ENCODE results near the gene TYMP. TPM values are rescaled to one million over a fixed set of nuclear protein-coding genes. Genes with fewer than 3 reads are reported as not detected.

TYMP gene
- total and polyA plus RNA-seq, 8 donors: 14.3 to 162 (median 70.2) TPM

- 2 to 3% (median 2%) methylated on average over 9 to 67 of the region's 70 CpGs for WGBS, 5 donors
- H3K36me3 ChIP-seq: no peaks in the 10 kb centered on the region
- H3K27ac ChIP-seq: peak within 1 kb of the TSS in 4 of 5 donors; percentile 30 to 74 (median 67)
- intact Hi-C loops (cut with DNase I; ENCODE audit: low total_unique reads): no loop called here
- no peaks in the 10 kb centered on the region for H3K9me3 ChIP-seq
- H3K4me3 ChIP-seq: peak within 1 kb of the TSS; percentile 46 to 63 (median 56)
- TF ChIP-seq CTCF (IDR thresholded peaks at IDR 0.05): no peak
- no peak for TF ChIP-seq POLR2A (IDR thresholded peaks at IDR 0.05)
- no peak for TF ChIP-seq POLR2AphosphoS5 (IDR thresholded peaks at IDR 0.05)
- TF ChIP-seq EP300 (IDR thresholded peaks at IDR 0.05): no peak
- DNase-seq: peak; percentile 62 to 79
- peaks cover 24 to 51% (median 46%) of the 10 kb centered on the region in 4 donors for H3K4me1 ChIP-seq
- H3K27me3 ChIP-seq: peaks cover 7 to 73% (median 29%) of the 10 kb centered on the region in 3 donors
Measured at GRCh38 chr22:50481440-50482106, 48.2 kb downstream of the TYMP start, which contains the start of gene ADM2. Gene ADM2 (plus strand): TSS chr22:50481543. CDS start chr22:50481848, 305 bp downstream.

GRCh38 chr22:50481045-50481439 lies 48.8 kb downstream of the TYMP start:
- H3K27me3 ChIP-seq: peaks cover 7 to 71% (median 29%) of the 10 kb centered on the region in 3 donors
- 0 to 6% (median 4%) methylated on average over 1 to 45 of the region's 45 CpGs for WGBS, 5 donors
- no peak for TF ChIP-seq POLR2AphosphoS5 (IDR thresholded peaks at IDR 0.05)
- no peak for TF ChIP-seq EP300 (IDR thresholded peaks at IDR 0.05)
- no peak for TF ChIP-seq CTCF (IDR thresholded peaks at IDR 0.05)
- no peak for TF ChIP-seq POLR2A (IDR thresholded peaks at IDR 0.05)
- peaks cover 24 to 51% (median 46%) of the 10 kb centered on the region in 4 donors for H3K4me1 ChIP-seq
- peak overlapping the region; percentile 46 to 63 (median 56) for H3K4me3 ChIP-seq
- H3K36me3 ChIP-seq: no peaks in the 10 kb centered on the region
- intact Hi-C loops (cut with DNase I; ENCODE audit: low total_unique reads): no loop called here
- H3K27ac ChIP-seq: peak overlapping the region in 3 of 5 donors; percentile 30 to 74 (median 66)
- no peaks in the 10 kb centered on the region for H3K9me3 ChIP-seq
- DNase-seq: no peak

- no peaks in the 10 kb centered on the region for H3K36me3 ChIP-seq
- no peak overlapping the region for H3K27ac ChIP-seq
- no peak overlapping the region for H3K4me3 ChIP-seq
- peaks cover 7 to 63% (median 29%) of the 10 kb centered on the region in 3 donors for H3K27me3 ChIP-seq
- TF ChIP-seq POLR2AphosphoS5 (IDR thresholded peaks at IDR 0.05) (no peak), CTCF (IDR thresholded peaks at IDR 0.05) (no peak), POLR2A (IDR thresholded peaks at IDR 0.05) (no peak)
- no peak for DNase-seq
- H3K4me1 ChIP-seq: peaks cover 28 to 47% (median 44%) of the 10 kb centered on the region in 4 donors
- intact Hi-C loops (cut with DNase I; ENCODE audit: low total_unique reads): no loop called here
- no peaks in the 10 kb centered on the region for H3K9me3 ChIP-seq
- 53 to 71% (median 58%) methylated on average over 11 of the region's 11 CpGs for WGBS, 5 donors
Measured at GRCh38 chr22:50479721-50480120, 50.1 kb downstream of the TYMP start.

GRCh38 chr22:50477923-50478322 lies 51.9 kb downstream of the TYMP start:
- Histone ChIP-seq H3K27ac (no peak overlapping the region), H3K4me3 (no peak overlapping the region), H3K27me3 (peaks cover 7 to 45% (median 28%) of the 10 kb centered on the region in 3 donors), H3K4me1 (peaks cover 30 to 44% (median 41%) of the 10 kb centered on the region in 4 donors), H3K36me3 (no peaks in the 10 kb centered on the region), H3K9me3 (no peaks in the 10 kb centered on the region)
- TF ChIP-seq POLR2A (IDR thresholded peaks at IDR 0.05) (no peak), CTCF (IDR thresholded peaks at IDR 0.05) (no peak), POLR2AphosphoS5 (IDR thresholded peaks at IDR 0.05) (no peak), EP300 (IDR thresholded peaks at IDR 0.05) (no peak)
- DNase-seq: no peak
- WGBS, 5 donors: 91 to 97% (median 95%) methylated on average over 8 to 12 of the region's 12 CpGs
- intact Hi-C loops (cut with DNase I; ENCODE audit: low total_unique reads): no loop called here
